B cell (primary cell): ENCODE results near the gene HIC2. TPM values are rescaled to one million over a fixed set of nuclear protein-coding genes. Genes with fewer than 3 reads are reported as not detected.

Source experiments
- ATAC-seq: fragments of 200-7000 bp; cut with Tn5 transposase; one replicate; pipeline ENCODE4 v1.10.0; 2021; ENCODE audit warnings: low read depth, mild to moderate bottlenecking, moderate number of reproducible peaks, moderate library complexity
- CTCF ChIA-PET: fragments of 350-600 bp; sonication (Branson Sonifier 250); formaldehyde crosslinking; loops from one replicate; lab custom pipeline; 2021; ENCODE audit warnings: antibody characterized with exemption, inconsistent platforms; lab: Charles Lee
- POLR2A ChIA-PET: fragments of 350-600 bp; sonication (Branson Sonifier 250); formaldehyde crosslinking; loops from one replicate; lab custom pipeline; 2021; ENCODE audit warnings: antibody characterized with exemption; lab: Charles Lee
- DNase-seq: peaks from one replicate; pipeline ENCODE4 v3.0.0; 2013
- H2AFZ ChIP-seq: 2 replicates; pipeline ENCODE4 v1.6.1; 2012; ENCODE audit warnings: mild to moderate bottlenecking, low read depth, low read length; ENCODE audit not compliant: insufficient read depth, poor library complexity, severe bottlenecking
- H3K27ac ChIP-seq, 2 donors: 1 replicate in 1 of 2; 2 replicates in 1 of 2; pipeline ENCODE4 v1.5.1; 2012 to 2013; ENCODE audit warnings: low read length in 2 of 2, mild to moderate bottlenecking in 2 of 2, moderate library complexity in 1 of 2
- H3K27me3 ChIP-seq, 4 experiments: fragments of 200-600 bp in 1 of 4; sonication (generic) in 1 of 4; replicated peaks in 1 of 4; 1 replicate in 2 of 4; 2 replicates in 2 of 4; pipeline versions ENCODE4 v1.6.1 to v1.7.0; 2013 to 2016; ENCODE audit warnings: low read length in 3 of 4, mild to moderate bottlenecking in 2 of 4, mixed read lengths in 1 of 4, moderate library complexity in 1 of 4; ENCODE audit not compliant: insufficient read depth in 4 of 4, control insufficient read depth in 3 of 4; ENCODE audit errors: control extremely low read depth in 1 of 4
- H3K36me3 ChIP-seq, 2 experiments: replicated peaks in 1 of 2; 1 replicate in 1 of 2; 2 replicates in 1 of 2; pipeline versions ENCODE4 v1.6.1 to v1.7.1; 2013; ENCODE audit warnings: low read length in 1 of 2; ENCODE audit not compliant: insufficient read depth in 2 of 2, control insufficient read depth in 1 of 2; ENCODE audit errors: control extremely low read depth in 1 of 2, extremely low read depth in 1 of 2
- H3K4me1 ChIP-seq, 2 donors: fragments of 200-600 bp in 1 of 2; sonication (generic) in 1 of 2; 1 replicate in 1 of 2; 2 replicates in 1 of 2; pipeline versions ENCODE4 v1.5.1 to v1.6.1; 2013 to 2017; ENCODE audit warnings: low read length in 2 of 2; ENCODE audit not compliant: control insufficient read depth in 2 of 2, insufficient read depth in 2 of 2
- H3K4me2 ChIP-seq: replicated peaks from 2 replicates; pipeline ENCODE3; 2012; ENCODE audit warnings: mild to moderate bottlenecking, low read depth, low read length; ENCODE audit not compliant: poor library complexity, severe bottlenecking
- H3K4me3 ChIP-seq, 5 experiments: fragments of 200-600 bp in 1 of 5; sonication (generic) in 1 of 5; 1 replicate in 3 of 5; 2 replicates in 2 of 5; pipeline versions ENCODE4 v1.5.1 to v1.7.0; 2011 to 2016; ENCODE audit warnings: low read length in 4 of 5, mild to moderate bottlenecking in 4 of 5, low read depth in 2 of 5, control low read depth in 1 of 5, moderate library complexity in 1 of 5; ENCODE audit not compliant: insufficient read depth in 1 of 5; ENCODE audit errors: control extremely low read depth in 1 of 5, extremely low read depth in 1 of 5
- H3K79me2 ChIP-seq: fragments of 200-600 bp; sonication (generic); one replicate; pipeline ENCODE4 v1.6.0; 2016; ENCODE audit warnings: low read length; ENCODE audit not compliant: control insufficient read depth, insufficient read depth
- H3K9ac ChIP-seq: fragments of 200-600 bp; sonication (generic); 2 replicates; pipeline ENCODE4 v1.6.1; 2017; ENCODE audit warnings: mild to moderate bottlenecking, low read length, moderate library complexity
- H3K9me3 ChIP-seq, 3 donors: one replicate each; pipeline versions ENCODE4 v1.6.1 to v1.7.1; 2013; ENCODE audit warnings: low read length in 2 of 3; ENCODE audit not compliant: control insufficient read depth in 2 of 3, insufficient read depth in 1 of 3; ENCODE audit errors: control extremely low read depth in 1 of 3
- H4K20me1 ChIP-seq: 2 replicates; pipeline ENCODE4 v1.6.0; 2012; ENCODE audit warnings: mild to moderate bottlenecking, low read length; ENCODE audit not compliant: insufficient read depth, control insufficient read depth, poor library complexity, severe bottlenecking
- H3K27ac Mint-ChIP-seq: one replicate; pipeline ENCODE4 v1.8.0; 2021; ENCODE audit warnings: mixed read lengths
- H3K27me3 Mint-ChIP-seq: one replicate; pipeline ENCODE4 v1.8.0; 2021; ENCODE audit warnings: mixed read lengths
- H3K4me1 Mint-ChIP-seq: one replicate; pipeline ENCODE4 v1.8.0; 2021; ENCODE audit warnings: mixed read lengths
- H3K4me3 Mint-ChIP-seq: one replicate; pipeline ENCODE4 v1.8.0; 2021; ENCODE audit warnings: mixed read lengths
- H3K9me3 Mint-ChIP-seq: one replicate; pipeline ENCODE4 v1.8.0; 2022; ENCODE audit warnings: mixed read lengths; ENCODE audit not compliant: insufficient read depth
- EZH2 ChIP-seq: IDR thresholded peaks from 2 replicates; pipeline ENCODE4 v1.6.1; 2012; ENCODE audit warnings: borderline replicate concordance, low read depth, mild to moderate bottlenecking, moderate library complexity, low read length; ENCODE audit not compliant: insufficient read depth, poor library complexity, severe bottlenecking
- WGBS: methylation state at CpG from one replicate; pipeline ENCODE4 v1.1.5; 2013; ENCODE audit warnings: missing lambda C conversion rate; ENCODE audit not compliant: insufficient coverage; 5-methylcytosine and 5-hydroxymethylcytosine counted together
- intact Hi-C: fragments of 100-400 bp; cut with micrococcal nuclease; formaldehyde crosslinking; loops from one replicate; pipeline ENCODE4 v1.10.0; 2022
- polyA plus RNA-seq: library from polyadenylated mRNA; depleted of rRNA; stranded (reverse); fragments of >200 nt; gene quantifications from 2 replicates; pipeline ENCODE4 v1.2.3, GENCODE V29; 2012
- total RNA-seq, 2 donors: library from RNA; stranded (reverse); fragments of 120-200 nt in 1 of 2; gene quantifications; 1 replicate in 1 of 2; 2 replicates in 1 of 2; pipeline versions ENCODE4 v1.2.3 to v1.2.4, GENCODE V29; 2013 to 2022
- TF ChIP-seq, protein P1 (sequence below): fragments of 200-600 bp; IDR thresholded peaks from one replicate; pipeline ENCODE4 v1.8.0; 2022; ENCODE audit warnings: antibody characterized with exemption, mild to moderate bottlenecking

Gene HIC2
- total and polyA plus RNA-seq, 2 donors (not counting 1 experiment from before 2014, with no cell fraction given), result 2.9 to 8.1 TPM

DNA sequence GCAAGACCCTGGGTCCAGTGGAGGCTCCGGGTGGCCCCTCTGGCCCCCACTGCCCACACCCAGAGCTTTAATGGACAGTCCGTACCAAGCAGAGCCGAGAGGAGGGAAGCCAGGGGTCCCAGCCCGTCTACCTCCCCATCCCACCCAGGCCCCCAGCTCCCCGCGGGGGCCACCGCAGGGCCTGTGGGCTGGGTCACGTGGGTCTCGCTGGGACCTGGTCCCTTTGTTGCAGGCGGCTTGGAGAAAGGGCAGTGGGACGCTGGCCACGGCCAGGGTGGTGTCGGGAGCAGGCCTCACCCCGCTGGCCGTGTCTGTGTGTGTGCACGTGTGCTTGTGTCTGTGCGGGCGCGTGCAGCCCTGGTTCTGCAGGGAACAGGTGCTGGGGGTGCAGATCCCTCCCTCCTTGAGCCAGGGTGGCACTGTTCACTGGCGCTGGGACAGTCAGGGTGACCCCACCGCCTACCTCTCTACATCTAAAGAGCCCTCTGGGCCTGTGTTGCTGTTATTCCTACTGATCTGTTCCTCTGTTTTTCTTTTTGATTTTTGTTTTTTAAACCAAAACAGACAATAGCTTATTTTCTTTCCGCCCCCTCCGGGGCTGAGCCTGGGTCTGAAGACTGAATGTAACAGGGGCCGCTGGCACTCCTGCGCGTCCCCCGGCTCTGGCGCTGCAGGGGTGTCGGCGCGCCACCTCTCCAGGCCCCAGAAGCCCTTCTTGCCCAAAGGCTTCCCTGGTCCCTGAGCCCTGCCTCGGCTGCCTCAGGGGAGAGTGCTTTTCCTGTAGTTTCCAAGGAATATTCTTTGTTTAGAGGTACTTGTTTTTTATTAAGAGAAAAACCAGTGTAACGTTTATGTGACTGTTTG lies 29.9 kb downstream of the HIC2 start:
- no peak overlapping the region for H3K4me2 ChIP-seq
- H3K4me1 Mint-ChIP-seq, result no peaks in the 10 kb centered on the region
- H2AFZ ChIP-seq, result no peak overlapping the region
- H3K4me1 ChIP-seq, result no peaks in the 10 kb centered on the region
- POLR2A ChIA-PET, result no interaction called here
- ATAC-seq (no peak), DNase-seq (no peak)
- intact Hi-C loops, result no loop called here
- no peaks in the 10 kb centered on the region for H3K9me3 ChIP-seq
- H3K9ac ChIP-seq, result no peak overlapping the region
- H3K27ac ChIP-seq, result no peak overlapping the region
- peaks cover 0 to 27% of the 10 kb centered on the region in 2 experiments for H3K36me3 ChIP-seq
- no peaks in the 10 kb centered on the region for H3K79me2 ChIP-seq
- H3K4me3 ChIP-seq, result no peak overlapping the region
- TF ChIP-seq, protein P1, sequence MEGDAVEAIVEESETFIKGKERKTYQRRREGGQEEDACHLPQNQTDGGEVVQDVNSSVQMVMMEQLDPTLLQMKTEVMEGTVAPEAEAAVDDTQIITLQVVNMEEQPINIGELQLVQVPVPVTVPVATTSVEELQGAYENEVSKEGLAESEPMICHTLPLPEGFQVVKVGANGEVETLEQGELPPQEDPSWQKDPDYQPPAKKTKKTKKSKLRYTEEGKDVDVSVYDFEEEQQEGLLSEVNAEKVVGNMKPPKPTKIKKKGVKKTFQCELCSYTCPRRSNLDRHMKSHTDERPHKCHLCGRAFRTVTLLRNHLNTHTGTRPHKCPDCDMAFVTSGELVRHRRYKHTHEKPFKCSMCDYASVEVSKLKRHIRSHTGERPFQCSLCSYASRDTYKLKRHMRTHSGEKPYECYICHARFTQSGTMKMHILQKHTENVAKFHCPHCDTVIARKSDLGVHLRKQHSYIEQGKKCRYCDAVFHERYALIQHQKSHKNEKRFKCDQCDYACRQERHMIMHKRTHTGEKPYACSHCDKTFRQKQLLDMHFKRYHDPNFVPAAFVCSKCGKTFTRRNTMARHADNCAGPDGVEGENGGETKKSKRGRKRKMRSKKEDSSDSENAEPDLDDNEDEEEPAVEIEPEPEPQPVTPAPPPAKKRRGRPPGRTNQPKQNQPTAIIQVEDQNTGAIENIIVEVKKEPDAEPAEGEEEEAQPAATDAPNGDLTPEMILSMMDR, result no peak
- TF ChIP-seq EZH2, result no peak
- WGBS, result 97% methylated on average over 29 of the region's 33 CpGs
- H3K27me3 Mint-ChIP-seq, result no peaks in the 10 kb centered on the region
- no peak overlapping the region for H3K27ac Mint-ChIP-seq
- CTCF ChIA-PET, result no interaction called here
- H3K27me3 ChIP-seq, result no peaks in the 10 kb centered on the region
- H4K20me1 ChIP-seq, result peaks cover 9% of the 10 kb centered on the region
- no peaks in the 10 kb centered on the region for H3K9me3 Mint-ChIP-seq
- no peak overlapping the region for H3K4me3 Mint-ChIP-seq

DNA sequence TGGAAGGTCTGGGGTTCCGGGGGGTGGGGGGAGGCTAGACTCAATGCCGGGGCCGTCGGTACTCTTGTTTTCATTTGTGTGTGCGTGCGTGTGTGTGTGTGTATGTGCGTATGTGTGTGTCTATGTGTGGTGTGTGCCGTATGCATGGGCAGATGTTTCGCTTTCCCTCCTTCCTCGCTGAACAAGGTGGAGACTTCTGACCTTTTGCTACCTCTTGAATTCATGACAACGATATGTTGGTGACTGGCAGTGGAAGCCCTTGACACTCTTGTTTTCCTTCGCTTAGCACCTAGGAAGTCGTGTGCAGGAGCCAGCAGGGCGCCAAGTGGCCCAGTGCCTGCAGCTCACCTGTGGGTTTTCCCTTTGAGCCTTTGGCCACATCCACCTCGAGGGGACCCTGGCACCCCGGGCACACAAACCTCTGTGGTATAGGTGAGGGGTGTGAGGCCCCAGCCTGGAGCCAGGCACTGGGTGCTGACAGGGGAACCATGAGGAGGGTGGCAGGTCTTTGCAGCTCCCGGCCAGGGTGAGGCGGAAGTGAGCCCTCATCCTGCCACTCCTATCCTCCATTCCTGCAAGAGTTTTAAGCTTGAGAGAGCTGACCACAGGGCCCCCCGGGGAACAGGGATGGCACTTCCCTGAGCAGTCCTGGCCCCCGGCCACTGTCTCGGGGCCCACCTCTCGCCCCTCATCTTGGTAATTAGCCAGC lies 30.7 kb downstream of the HIC2 start:
- CTCF ChIA-PET, result no interaction called here
- H3K27ac Mint-ChIP-seq, result no peak overlapping the region
- H3K27me3 Mint-ChIP-seq, result no peaks in the 10 kb centered on the region

More for the DNA sequence above, 30.7 kb downstream of the HIC2 start:
- Histone ChIP-seq H3K4me1 (no peaks in the 10 kb centered on the region), H2AFZ (no peak overlapping the region), H3K27me3 (no peaks in the 10 kb centered on the region), H3K4me3 (no peak overlapping the region), H3K9ac (no peak overlapping the region), H3K36me3 (peaks cover 0 to 27% of the 10 kb centered on the region in 2 experiments), H3K27ac (no peak overlapping the region), H3K4me2 (no peak overlapping the region), H3K79me2 (no peaks in the 10 kb centered on the region), H3K9me3 (no peaks in the 10 kb centered on the region), H4K20me1 (peaks cover 9% of the 10 kb centered on the region)
- TF ChIP-seq, protein P1, result no peak
- no peak for TF ChIP-seq EZH2
- ATAC-seq (no peak), DNase-seq (no peak)
- Mint-ChIP-seq H3K4me1 (no peaks in the 10 kb centered on the region), H3K4me3 (no peak overlapping the region), H3K9me3 (no peaks in the 10 kb centered on the region)
- 93% methylated on average over 20 of the region's 22 CpGs for WGBS
- intact Hi-C loops, result no loop called here
- POLR2A ChIA-PET, result no interaction called here
